Liver (tissue), 9 donors: ENCODE results near the gene PTPRN2. TPM values are rescaled to one million over a fixed set of nuclear protein-coding genes. Genes with fewer than 3 reads are reported as not detected.

Experiments
- DNase-seq: peaks from one replicate; pipeline ENCODE4 v3.0.0-alpha.2; 2017; ENCODE audit warnings: low spot score
- H3K27ac ChIP-seq, 2 donors: one replicate each; pipeline ENCODE4 v1.7.0; 2013; ENCODE audit warnings: inconsistent platforms in 2 of 2, low read length in 2 of 2, control low read depth in 1 of 2, low read depth in 1 of 2, mild to moderate bottlenecking in 1 of 2
- H3K27me3 ChIP-seq, 4 donors: one replicate each; pipeline versions ENCODE4 v1.6.1 to v1.7.0; 2013; ENCODE audit warnings: low read length in 3 of 4, inconsistent platforms in 1 of 4, mild to moderate bottlenecking in 1 of 4, moderate library complexity in 1 of 4; ENCODE audit not compliant: control insufficient read depth in 4 of 4, insufficient read depth in 4 of 4
- H3K36me3 ChIP-seq, 4 donors: one replicate each; pipeline versions ENCODE4 v1.6.1 to v1.7.0; 2013; ENCODE audit warnings: low read length in 3 of 4, mild to moderate bottlenecking in 3 of 4, low read depth in 1 of 4, moderate library complexity in 1 of 4; ENCODE audit not compliant: control insufficient read depth in 4 of 4, insufficient read depth in 3 of 4
- H3K4me1 ChIP-seq, 4 donors: one replicate each; pipeline versions ENCODE4 v1.6.1 to v1.7.0; 2013; ENCODE audit warnings: low read length in 3 of 4, mild to moderate bottlenecking in 3 of 4, moderate library complexity in 1 of 4; ENCODE audit not compliant: control insufficient read depth in 4 of 4, insufficient read depth in 4 of 4
- H3K4me3 ChIP-seq, 3 donors: one replicate each; pipeline versions ENCODE4 v1.6.1 to v1.7.0; 2013; ENCODE audit warnings: low read length in 3 of 3, control low read depth in 1 of 3, low read depth in 1 of 3, mild to moderate bottlenecking in 1 of 3
- H3K9ac ChIP-seq, 2 donors: one replicate each; pipeline ENCODE4 v1.7.0; 2013; ENCODE audit warnings: low read length in 2 of 2, mild to moderate bottlenecking in 2 of 2, moderate library complexity in 2 of 2, control low read depth in 1 of 2, low read depth in 1 of 2
- H3K9me3 ChIP-seq, 4 donors: one replicate each; pipeline versions ENCODE4 v1.6.1 to v1.7.0; 2013; ENCODE audit warnings: low read length in 3 of 4; ENCODE audit not compliant: control insufficient read depth in 4 of 4
- EGR1 ChIP-seq, 2 donors: IDR thresholded peaks; 2 replicates each; pipeline ENCODE4 v1.6.1; 2016 to 2018; ENCODE audit warnings: antibody characterized with exemption in 2 of 2, low read depth in 2 of 2
- FOXA1 ChIP-seq: IDR thresholded peaks from 2 replicates; pipeline ENCODE4 v1.6.1; 2016; ENCODE audit warnings: antibody characterized with exemption
- FOXA2 ChIP-seq: IDR thresholded peaks from 2 replicates; pipeline ENCODE4 v1.6.1; 2016; ENCODE audit warnings: antibody characterized with exemption
- GABPA ChIP-seq, 2 donors: IDR thresholded peaks in 1 of 2; conservative IDR thresholded peaks in 1 of 2; 2 replicates each; pipeline ENCODE4 v1.6.1; 2016; ENCODE audit warnings: antibody characterized with exemption in 2 of 2, mild to moderate bottlenecking in 1 of 2, moderate library complexity in 1 of 2
- HNF4A ChIP-seq, 2 donors: conservative IDR thresholded peaks; 2 replicates each; pipeline ENCODE4 v1.6.1; 2016; ENCODE audit warnings: antibody characterized with exemption in 2 of 2, mild to moderate bottlenecking in 2 of 2
- HNF4G ChIP-seq: IDR thresholded peaks from 2 replicates; pipeline ENCODE4 v1.6.1; 2016; ENCODE audit warnings: antibody characterized with exemption
- JUND ChIP-seq, 2 donors: IDR thresholded peaks; 2 replicates each; pipeline ENCODE4 v1.6.1; 2016; ENCODE audit warnings: antibody characterized with exemption in 2 of 2
- NR2F2 ChIP-seq: IDR thresholded peaks from 2 replicates; pipeline ENCODE4 v1.6.1; 2016; ENCODE audit warnings: antibody characterized with exemption
- RAD21 ChIP-seq, 2 donors: IDR thresholded peaks; 2 replicates each; pipeline ENCODE4 v1.6.1; 2016; ENCODE audit warnings: antibody characterized with exemption in 2 of 2, mild to moderate bottlenecking in 2 of 2
- RXRA ChIP-seq, 2 donors: IDR thresholded peaks; 2 replicates each; pipeline ENCODE4 v1.6.1; 2017 to 2018; ENCODE audit warnings: antibody characterized with exemption in 2 of 2, mild to moderate bottlenecking in 1 of 2
- SP1 ChIP-seq: IDR thresholded peaks from 2 replicates; pipeline ENCODE4 v1.6.1; 2018; ENCODE audit warnings: antibody characterized with exemption, mild to moderate bottlenecking
- TAF1 ChIP-seq: conservative IDR thresholded peaks from 2 replicates; pipeline ENCODE4 v1.6.1; 2016; ENCODE audit warnings: antibody characterized with exemption, mild to moderate bottlenecking
- YY1 ChIP-seq: IDR thresholded peaks from 2 replicates; pipeline ENCODE4 v1.6.1; 2016; ENCODE audit warnings: antibody characterized with exemption, mild to moderate bottlenecking
- WGBS: extraction: QIAGEN DNeasy Blood & Tissue Kit; methylation state at CpG from one replicate; pipeline ENCODE4 v1.1.7; 2013; 5-methylcytosine and 5-hydroxymethylcytosine counted together
- polyA plus RNA-seq, 2 donors: library from polyadenylated mRNA; stranded (reverse) in 1 of 2; unstranded in 1 of 2; fragments of 200-250 nt in 1 of 2; fragments of >200 nt in 1 of 2; fragmentation: Nextera tagmentation in 1 of 2; extraction: Ambion mirVana in 1 of 2; gene quantifications; one replicate each; pipeline versions ENCODE4 v1.2.1 to v1.2.3, GENCODE V29; 2013 to 2015
- total RNA-seq, 2 donors: library from RNA; depleted of rRNA; stranded (reverse); fragments of >200 nt; gene quantifications; one replicate each; pipeline ENCODE4 v1.2.3, GENCODE V29; 2014
- TF ChIP-seq, protein P1 (sequence below): fragments of 150-350 bp; IDR thresholded peaks from 2 replicates; pipeline ENCODE4 v1.5.1; 2017; ENCODE audit warnings: improper control_type of control experiment, low read depth, low read length; ENCODE audit not compliant: missing input control
- TF ChIP-seq, protein P2 (sequence below): IDR thresholded peaks from 2 replicates; pipeline ENCODE4 v1.6.1; 2016; ENCODE audit warnings: antibody characterized with exemption
- TF ChIP-seq, protein P3 (sequence below): IDR thresholded peaks from 2 replicates; pipeline ENCODE4 v1.6.1; 2016; ENCODE audit warnings: antibody characterized with exemption
- TF ChIP-seq, protein P4 (sequence below): IDR thresholded peaks from 2 replicates; pipeline ENCODE4 v1.6.1; 2016; ENCODE audit warnings: antibody characterized with exemption
- TF ChIP-seq, protein P5 (sequence below): IDR thresholded peaks from 2 replicates; pipeline ENCODE4 v1.6.1; 2016; ENCODE audit warnings: antibody characterized with exemption, mild to moderate bottlenecking
- donor health status: healthy.
- donor health status: healthy.
- donor health status: healthy.
- donor health status: healthy.
- donor health status: healthy.

PTPRN2 gene
- total and polyA plus RNA-seq, 4 donors, result 0.75 to 1.9 (median 1.1) TPM

DNA sequence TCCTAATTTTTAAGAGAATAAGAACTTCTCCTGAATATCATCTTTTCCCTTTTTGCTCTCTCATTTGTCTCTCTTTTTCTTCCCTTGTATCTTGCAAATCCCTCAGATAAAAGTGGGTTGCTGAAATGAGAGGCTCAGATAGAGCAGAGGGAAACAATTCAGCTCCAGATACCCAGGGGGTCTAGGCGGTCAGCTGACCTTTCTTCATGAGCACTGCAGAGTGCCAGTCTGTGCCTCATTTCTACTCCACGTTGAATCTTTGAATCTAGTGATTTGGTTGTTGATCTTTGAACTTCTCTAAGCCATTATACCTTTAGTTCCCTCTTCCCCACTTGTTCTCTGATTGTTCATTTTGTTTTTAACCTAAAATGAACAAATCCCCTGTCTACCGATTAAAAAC lies 572.6 kb downstream of the PTPRN2 start:
- H3K4me1 ChIP-seq, result peaks cover 0 to 4% (median 0%) of the 10 kb centered on the region in 4 donors
- H3K4me3 ChIP-seq, result no peak overlapping the region
- H3K9me3 ChIP-seq, result no peaks in the 10 kb centered on the region
- H3K36me3 ChIP-seq, result no peaks in the 10 kb centered on the region
- WGBS, result 35% methylated on average over 3 of the region's 3 CpGs
- H3K27ac ChIP-seq, result no peak overlapping the region
- H3K27me3 ChIP-seq, result no peaks in the 10 kb centered on the region
- H3K9ac ChIP-seq, result no peak overlapping the region
- no peak for DNase-seq
- TF ChIP-seq FOXA2, result no peak
- TF ChIP-seq GABPA (IDR thresholded peaks at IDR 0.05 in 1 of 2, conservative IDR thresholded peaks at IDR 0.05 in 1 of 2), result no peak
- TF ChIP-seq SP1, result no peak
- no peak for TF ChIP-seq NR2F2
- TF ChIP-seq, protein P1, sequence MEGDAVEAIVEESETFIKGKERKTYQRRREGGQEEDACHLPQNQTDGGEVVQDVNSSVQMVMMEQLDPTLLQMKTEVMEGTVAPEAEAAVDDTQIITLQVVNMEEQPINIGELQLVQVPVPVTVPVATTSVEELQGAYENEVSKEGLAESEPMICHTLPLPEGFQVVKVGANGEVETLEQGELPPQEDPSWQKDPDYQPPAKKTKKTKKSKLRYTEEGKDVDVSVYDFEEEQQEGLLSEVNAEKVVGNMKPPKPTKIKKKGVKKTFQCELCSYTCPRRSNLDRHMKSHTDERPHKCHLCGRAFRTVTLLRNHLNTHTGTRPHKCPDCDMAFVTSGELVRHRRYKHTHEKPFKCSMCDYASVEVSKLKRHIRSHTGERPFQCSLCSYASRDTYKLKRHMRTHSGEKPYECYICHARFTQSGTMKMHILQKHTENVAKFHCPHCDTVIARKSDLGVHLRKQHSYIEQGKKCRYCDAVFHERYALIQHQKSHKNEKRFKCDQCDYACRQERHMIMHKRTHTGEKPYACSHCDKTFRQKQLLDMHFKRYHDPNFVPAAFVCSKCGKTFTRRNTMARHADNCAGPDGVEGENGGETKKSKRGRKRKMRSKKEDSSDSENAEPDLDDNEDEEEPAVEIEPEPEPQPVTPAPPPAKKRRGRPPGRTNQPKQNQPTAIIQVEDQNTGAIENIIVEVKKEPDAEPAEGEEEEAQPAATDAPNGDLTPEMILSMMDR, result no peak
- no peak for TF ChIP-seq TAF1
- TF ChIP-seq, protein P2, sequence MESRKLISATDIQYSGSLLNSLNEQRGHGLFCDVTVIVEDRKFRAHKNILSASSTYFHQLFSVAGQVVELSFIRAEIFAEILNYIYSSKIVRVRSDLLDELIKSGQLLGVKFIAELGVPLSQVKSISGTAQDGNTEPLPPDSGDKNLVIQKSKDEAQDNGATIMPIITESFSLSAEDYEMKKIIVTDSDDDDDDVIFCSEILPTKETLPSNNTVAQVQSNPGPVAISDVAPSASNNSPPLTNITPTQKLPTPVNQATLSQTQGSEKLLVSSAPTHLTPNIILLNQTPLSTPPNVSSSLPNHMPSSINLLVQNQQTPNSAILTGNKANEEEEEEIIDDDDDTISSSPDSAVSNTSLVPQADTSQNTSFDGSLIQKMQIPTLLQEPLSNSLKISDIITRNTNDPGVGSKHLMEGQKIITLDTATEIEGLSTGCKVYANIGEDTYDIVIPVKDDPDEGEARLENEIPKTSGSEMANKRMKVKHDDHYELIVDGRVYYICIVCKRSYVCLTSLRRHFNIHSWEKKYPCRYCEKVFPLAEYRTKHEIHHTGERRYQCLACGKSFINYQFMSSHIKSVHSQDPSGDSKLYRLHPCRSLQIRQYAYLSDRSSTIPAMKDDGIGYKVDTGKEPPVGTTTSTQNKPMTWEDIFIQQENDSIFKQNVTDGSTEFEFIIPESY, result no peak
- no peak for TF ChIP-seq JUND (IDR thresholded peaks at IDR 0.05)
- no peak for TF ChIP-seq RXRA (IDR thresholded peaks at IDR 0.05)
- TF ChIP-seq EGR1 (IDR thresholded peaks at IDR 0.05; ENCODE audit: low read depth in 2 of 2), result no peak
- no peak for TF ChIP-seq FOXA1
- TF ChIP-seq, protein P3, sequence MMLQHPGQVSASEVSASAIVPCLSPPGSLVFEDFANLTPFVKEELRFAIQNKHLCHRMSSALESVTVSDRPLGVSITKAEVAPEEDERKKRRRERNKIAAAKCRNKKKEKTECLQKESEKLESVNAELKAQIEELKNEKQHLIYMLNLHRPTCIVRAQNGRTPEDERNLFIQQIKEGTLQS, result no peak
- TF ChIP-seq, protein P4, sequence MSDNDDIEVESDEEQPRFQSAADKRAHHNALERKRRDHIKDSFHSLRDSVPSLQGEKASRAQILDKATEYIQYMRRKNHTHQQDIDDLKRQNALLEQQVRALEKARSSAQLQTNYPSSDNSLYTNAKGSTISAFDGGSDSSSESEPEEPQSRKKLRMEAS, result no peak
- TF ChIP-seq RAD21 (IDR thresholded peaks at IDR 0.05), result no peak
- TF ChIP-seq HNF4A (conservative IDR thresholded peaks at IDR 0.05), result no peak
- TF ChIP-seq YY1, result no peak
- TF ChIP-seq HNF4G, result no peak

DNA sequence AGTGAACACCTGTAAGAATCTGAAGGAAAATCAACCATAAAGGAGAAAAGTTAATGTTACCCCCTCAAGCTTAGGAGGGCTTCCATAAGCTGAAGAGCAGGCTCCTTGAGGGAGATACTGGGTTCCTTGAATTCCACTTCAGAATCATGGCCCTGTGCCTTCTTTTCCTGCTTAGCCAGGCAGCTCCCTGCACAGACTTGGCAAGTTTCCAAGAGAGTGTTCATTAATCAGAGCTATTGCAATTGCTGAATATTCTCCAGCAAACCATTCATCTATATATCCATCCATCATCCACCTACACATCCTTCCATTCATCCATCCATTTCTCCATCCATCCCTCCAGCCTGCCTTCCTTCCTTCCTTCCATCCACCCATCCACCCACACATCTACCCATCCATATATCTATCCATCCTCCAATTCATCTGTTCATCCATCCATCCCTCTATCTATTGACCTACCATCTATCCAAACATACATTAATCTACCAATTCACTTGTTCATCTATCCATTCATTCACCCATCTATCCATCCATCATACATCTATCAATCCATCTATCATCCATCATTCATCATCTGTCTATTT lies 574.4 kb downstream of the PTPRN2 start:
- Histone ChIP-seq H3K27ac (no peak overlapping the region), H3K36me3 (no peaks in the 10 kb centered on the region), H3K27me3 (no peaks in the 10 kb centered on the region), H3K9ac (no peak overlapping the region), H3K9me3 (no peaks in the 10 kb centered on the region), H3K4me1 (peaks cover 0 to 4% (median 0%) of the 10 kb centered on the region in 4 donors), H3K4me3 (no peak overlapping the region)
- no peak for DNase-seq
- TF ChIP-seq, protein P2, result no peak
- TF ChIP-seq, protein P5, sequence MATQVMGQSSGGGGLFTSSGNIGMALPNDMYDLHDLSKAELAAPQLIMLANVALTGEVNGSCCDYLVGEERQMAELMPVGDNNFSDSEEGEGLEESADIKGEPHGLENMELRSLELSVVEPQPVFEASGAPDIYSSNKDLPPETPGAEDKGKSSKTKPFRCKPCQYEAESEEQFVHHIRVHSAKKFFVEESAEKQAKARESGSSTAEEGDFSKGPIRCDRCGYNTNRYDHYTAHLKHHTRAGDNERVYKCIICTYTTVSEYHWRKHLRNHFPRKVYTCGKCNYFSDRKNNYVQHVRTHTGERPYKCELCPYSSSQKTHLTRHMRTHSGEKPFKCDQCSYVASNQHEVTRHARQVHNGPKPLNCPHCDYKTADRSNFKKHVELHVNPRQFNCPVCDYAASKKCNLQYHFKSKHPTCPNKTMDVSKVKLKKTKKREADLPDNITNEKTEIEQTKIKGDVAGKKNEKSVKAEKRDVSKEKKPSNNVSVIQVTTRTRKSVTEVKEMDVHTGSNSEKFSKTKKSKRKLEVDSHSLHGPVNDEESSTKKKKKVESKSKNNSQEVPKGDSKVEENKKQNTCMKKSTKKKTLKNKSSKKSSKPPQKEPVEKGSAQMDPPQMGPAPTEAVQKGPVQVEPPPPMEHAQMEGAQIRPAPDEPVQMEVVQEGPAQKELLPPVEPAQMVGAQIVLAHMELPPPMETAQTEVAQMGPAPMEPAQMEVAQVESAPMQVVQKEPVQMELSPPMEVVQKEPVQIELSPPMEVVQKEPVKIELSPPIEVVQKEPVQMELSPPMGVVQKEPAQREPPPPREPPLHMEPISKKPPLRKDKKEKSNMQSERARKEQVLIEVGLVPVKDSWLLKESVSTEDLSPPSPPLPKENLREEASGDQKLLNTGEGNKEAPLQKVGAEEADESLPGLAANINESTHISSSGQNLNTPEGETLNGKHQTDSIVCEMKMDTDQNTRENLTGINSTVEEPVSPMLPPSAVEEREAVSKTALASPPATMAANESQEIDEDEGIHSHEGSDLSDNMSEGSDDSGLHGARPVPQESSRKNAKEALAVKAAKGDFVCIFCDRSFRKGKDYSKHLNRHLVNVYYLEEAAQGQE, result no peak
- TF ChIP-seq, protein P3, result no peak
- no peak for TF ChIP-seq FOXA2
- TF ChIP-seq SP1, result no peak
- no peak for TF ChIP-seq YY1
- no peak for TF ChIP-seq TAF1
- no peak for TF ChIP-seq GABPA (IDR thresholded peaks at IDR 0.05 in 1 of 2, conservative IDR thresholded peaks at IDR 0.05 in 1 of 2)
- TF ChIP-seq NR2F2, result no peak
- TF ChIP-seq RAD21 (IDR thresholded peaks at IDR 0.05), result no peak
- no peak for TF ChIP-seq HNF4G
- no peak for TF ChIP-seq JUND (IDR thresholded peaks at IDR 0.05)
- no peak for TF ChIP-seq RXRA (IDR thresholded peaks at IDR 0.05)
- no peak for TF ChIP-seq FOXA1
- no peak for TF ChIP-seq EGR1 (IDR thresholded peaks at IDR 0.05; ENCODE audit: low read depth in 2 of 2)
- TF ChIP-seq HNF4A (conservative IDR thresholded peaks at IDR 0.05), result no peak
- TF ChIP-seq, protein P4, result no peak
